Stimulated activated naive CD4-positive, alpha-beta T cell treated with Interleukin-2 at 50 U/mL for 16 hours (primary cell): ENCODE data around the gene MCTS1.
"Not testable (repeated sequence)": the region's sequence is repeated elsewhere in the genome, so short reads cannot be mapped to it uniquely, and the experiment has no call there.

Experiments used
- DNase-seq: peaks from one replicate; lab custom pipeline; 2025; lab: John Stamatoyannopoulos, UW

The MCTS1 gene

GRCh38 chrX:120629667-120630537 is 26.0 kb downstream of the MCTS1 start, which contains the start of gene C1GALT1C1:
C1GALT1C1 (minus strand) TSS chrX:120630054; CDS start chrX:120627166, 2,888 bp downstream.
- DNase-seq = peak; percentile 90

DNA sequence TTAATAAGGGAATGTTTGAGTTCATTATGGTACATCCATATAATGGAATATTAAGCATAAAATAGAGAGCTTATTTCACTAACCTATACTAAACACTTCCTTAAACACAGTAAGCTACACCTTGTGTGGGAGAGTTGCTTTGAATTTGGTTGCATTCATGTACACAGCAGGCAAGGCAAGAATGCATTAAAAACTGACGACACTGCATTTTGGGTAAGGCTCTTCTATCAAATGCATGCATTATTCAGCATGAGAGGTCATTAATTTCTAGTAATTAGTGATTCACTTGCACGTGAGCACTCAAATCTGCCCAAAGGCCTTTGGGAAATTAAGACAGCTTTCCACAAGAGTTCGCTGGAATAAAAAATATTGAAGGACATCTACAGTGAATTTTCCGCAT is 34.7 kb downstream of the MCTS1 start:
- DNase-seq = no peak

DNA sequence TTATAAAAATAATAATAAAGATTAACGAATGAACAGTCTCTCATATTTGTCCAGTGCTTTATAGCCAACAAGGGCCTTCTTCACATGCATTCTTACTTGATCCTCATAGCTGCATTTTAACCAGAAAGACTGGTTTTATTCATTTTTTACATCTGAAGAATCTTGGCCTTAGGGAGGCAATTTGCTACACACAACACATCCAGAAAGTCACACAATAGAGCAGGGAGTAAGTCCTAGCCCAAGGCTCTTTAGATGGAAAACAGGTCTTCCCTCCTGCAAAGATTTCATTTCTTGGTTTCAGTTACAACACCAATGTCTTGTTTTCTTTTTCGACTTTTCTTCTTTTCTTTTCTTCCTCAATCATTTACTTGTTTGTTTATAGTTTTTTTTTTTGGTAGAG is 39.0 kb downstream of the MCTS1 start:
- no peak for DNase-seq

- no peak for DNase-seq
These were observed 43.2 kb downstream of the MCTS1 start for GRCh38 chrX:120647127-120647526.

- DNase-seq = not testable (repeated sequence)
These were observed 48.4 kb downstream of the MCTS1 start for GRCh38 chrX:120652256-120652655.

GRCh38 chrX:120653000-120653399 is 49.1 kb downstream of the MCTS1 start:
- DNase-seq = no peak

DNA sequence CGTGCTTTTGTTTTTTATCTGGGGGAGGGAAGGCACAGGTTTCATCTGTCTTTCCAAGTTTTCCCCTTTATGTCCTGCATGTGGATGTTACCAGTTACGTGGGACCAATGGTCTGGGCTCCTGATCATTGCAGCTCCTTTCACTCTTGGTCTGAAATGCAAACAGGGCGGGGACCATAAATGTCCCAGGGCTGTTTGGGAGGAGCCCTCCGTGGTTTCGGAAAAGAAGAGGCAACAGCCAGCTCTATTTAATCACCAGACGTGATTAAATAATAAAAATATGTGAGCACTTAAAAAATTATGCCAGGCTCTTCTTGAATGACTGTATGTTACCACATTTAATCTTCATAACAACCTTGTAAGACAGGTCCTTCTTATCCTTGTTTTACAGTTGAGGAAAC is 56.7 kb downstream of the MCTS1 start:
- no peak for DNase-seq
